Stimulated activated naive B cell treated with anti-CD40 and anti-IgM and Interleukin-4, amounts not matched to agents 10 μg/mL and 1 μg/mL and 100 μg/mL, for 72 hours (primary cell): ENCODE data around the gene BIRC3.

Experiments
- ATAC-seq, 2 donors: fragments of 150-1000 bp; cut with Tn5 transposase; replicated peaks; 2 replicates each; pipeline ENCODE4 v1.10.0; 2021; ENCODE audit warnings: moderate library complexity in 1 of 2
- DNase-seq: peaks from one replicate; pipeline ENCODE4 v3.0.0; 2021
- H3K27ac Mint-ChIP-seq: one replicate; pipeline ENCODE4 v1.8.0; 2022; ENCODE audit warnings: mild to moderate bottlenecking, mixed read lengths
- H3K27me3 Mint-ChIP-seq, 2 donors: one replicate each; pipeline ENCODE4 v1.8.0; 2022; ENCODE audit warnings: mixed read lengths in 2 of 2
- H3K36me3 Mint-ChIP-seq, 2 donors: one replicate each; pipeline ENCODE4 v1.8.0; 2022; ENCODE audit warnings: mixed read lengths in 2 of 2, mild to moderate bottlenecking in 1 of 2
- H3K4me1 Mint-ChIP-seq, 2 donors: one replicate each; pipeline ENCODE4 v1.8.0; 2022; ENCODE audit warnings: mixed read lengths in 2 of 2, mild to moderate bottlenecking in 1 of 2
- H3K4me3 Mint-ChIP-seq, 2 donors: one replicate each; pipeline ENCODE4 v1.8.0; 2022; ENCODE audit warnings: mild to moderate bottlenecking in 2 of 2, mixed read lengths in 2 of 2, moderate library complexity in 1 of 2
- H3K9me3 Mint-ChIP-seq, 2 donors: one replicate each; pipeline ENCODE4 v1.8.0; 2022; ENCODE audit warnings: mixed read lengths in 2 of 2, mild to moderate bottlenecking in 1 of 2

The BIRC3 gene

GRCh38 chr11:102317099-102317767 lies at the start of gene BIRC3:
Gene BIRC3, plus strand, starts transcription at chr11:102317484. Its CDS starts 7,026 bp downstream, at chr11:102324510.
- Mint-ChIP-seq H3K27ac (peak within 1 kb of the TSS; percentile 99), H3K36me3 (peaks cover 41 to 47% of the 10 kb centered on the region in 2 donors), H3K9me3 (no peaks in the 10 kb centered on the region), H3K4me1 (peaks cover 41 to 64% of the 10 kb centered on the region in 2 donors), H3K27me3 (peaks cover 0 to 4% of the 10 kb centered on the region in 2 donors), H3K4me3 (peak within 1 kb of the TSS; percentile 92 to 94)
- ATAC-seq (peak; percentile 86 to 89), DNase-seq (peak; percentile 98)

- H3K27me3 Mint-ChIP-seq: peaks cover 16 to 18% of the 10 kb centered on the region in 2 donors
- H3K4me3 Mint-ChIP-seq: peak overlapping the region; percentile 48 to 63
- ATAC-seq: no peak
- H3K9me3 Mint-ChIP-seq: no peaks in the 10 kb centered on the region
- H3K27ac Mint-ChIP-seq: no peak overlapping the region
- peaks cover 13 to 15% of the 10 kb centered on the region in 2 donors for H3K4me1 Mint-ChIP-seq
- DNase-seq: no peak
- H3K36me3 Mint-ChIP-seq: no peaks in the 10 kb centered on the region
Measured at GRCh38 chr11:102267609-102268008, 49.7 kb upstream of the BIRC3 start.

- Mint-ChIP-seq H3K27ac (peak overlapping the region; percentile 2), H3K9me3 (no peaks in the 10 kb centered on the region), H3K4me1 (peaks cover 13 to 15% of the 10 kb centered on the region in 2 donors), H3K27me3 (peaks cover 21 to 24% of the 10 kb centered on the region in 2 donors), H3K36me3 (no peaks in the 10 kb centered on the region), H3K4me3 (peak overlapping the region; percentile 77)
- ATAC-seq: peak; percentile 98 to 99
- peak; percentile 61 for DNase-seq
Measured at GRCh38 chr11:102268083-102268984, 49.0 kb upstream of the BIRC3 start.

GRCh38 chr11:102268985-102269470 lies 48.3 kb upstream of the BIRC3 start:
- Mint-ChIP-seq H3K36me3 (no peaks in the 10 kb centered on the region), H3K9me3 (no peaks in the 10 kb centered on the region), H3K4me3 (peak overlapping the region; percentile 77), H3K27me3 (peaks cover 22 to 26% of the 10 kb centered on the region in 2 donors), H3K4me1 (peaks cover 13 to 15% of the 10 kb centered on the region in 2 donors), H3K27ac (peak overlapping the region; percentile 2)
- no peak for ATAC-seq
- no peak for DNase-seq

- Mint-ChIP-seq H3K27ac (no peak overlapping the region), H3K4me1 (peaks cover 13 to 15% of the 10 kb centered on the region in 2 donors), H3K4me3 (no peak overlapping the region), H3K27me3 (peaks cover 29 to 33% of the 10 kb centered on the region in 2 donors), H3K36me3 (no peaks in the 10 kb centered on the region), H3K9me3 (no peaks in the 10 kb centered on the region)
- no peak for DNase-seq
- no peak for ATAC-seq
Measured at GRCh38 chr11:102269927-102270326, 47.4 kb upstream of the BIRC3 start.

GRCh38 chr11:102272047-102272824 lies 45.0 kb upstream of the BIRC3 start:
- Mint-ChIP-seq H3K4me3 (no peak overlapping the region), H3K27ac (no peak overlapping the region), H3K36me3 (no peaks in the 10 kb centered on the region), H3K4me1 (peaks cover 13 to 15% of the 10 kb centered on the region in 2 donors), H3K27me3 (peaks cover 43 to 54% of the 10 kb centered on the region in 2 donors), H3K9me3 (no peaks in the 10 kb centered on the region)
- DNase-seq: no peak
- ATAC-seq: no peak

GRCh38 chr11:102274628-102275027 lies 42.7 kb upstream of the BIRC3 start:
- Mint-ChIP-seq H3K4me1 (peaks cover 3% of the 10 kb centered on the region in 2 donors), H3K27ac (no peak overlapping the region), H3K27me3 (peaks cover 38 to 49% of the 10 kb centered on the region in 2 donors), H3K4me3 (no peak overlapping the region), H3K9me3 (no peaks in the 10 kb centered on the region), H3K36me3 (no peaks in the 10 kb centered on the region)
- DNase-seq (no peak), ATAC-seq (no peak)

- Mint-ChIP-seq H3K4me1 (peaks cover 6 to 7% of the 10 kb centered on the region in 2 donors), H3K27me3 (peaks cover 42 to 56% of the 10 kb centered on the region in 2 donors), H3K36me3 (no peaks in the 10 kb centered on the region), H3K9me3 (no peaks in the 10 kb centered on the region), H3K4me3 (no peak overlapping the region), H3K27ac (no peak overlapping the region)
- DNase-seq (no peak), ATAC-seq (no peak)
Measured at GRCh38 chr11:102276362-102276761, 40.9 kb upstream of the BIRC3 start.

GRCh38 chr11:102276783-102277182 lies 40.5 kb upstream of the BIRC3 start:
- no peak for DNase-seq
- peaks cover 38 to 56% of the 10 kb centered on the region in 2 donors for H3K27me3 Mint-ChIP-seq
- ATAC-seq: no peak
- H3K36me3 Mint-ChIP-seq: no peaks in the 10 kb centered on the region
- no peak overlapping the region for H3K4me3 Mint-ChIP-seq
- no peak overlapping the region for H3K27ac Mint-ChIP-seq
- H3K4me1 Mint-ChIP-seq: peaks cover 6 to 7% of the 10 kb centered on the region in 2 donors
- H3K9me3 Mint-ChIP-seq: no peaks in the 10 kb centered on the region

- Mint-ChIP-seq H3K27ac (no peak overlapping the region), H3K4me3 (peak overlapping the region; percentile 19 to 32), H3K9me3 (no peaks in the 10 kb centered on the region), H3K27me3 (peaks cover 20 to 41% of the 10 kb centered on the region in 2 donors), H3K36me3 (no peaks in the 10 kb centered on the region), H3K4me1 (peaks cover 6 to 7% of the 10 kb centered on the region in 2 donors)
- ATAC-seq (peak; percentile 70 to 74), DNase-seq (no peak)
Measured at GRCh38 chr11:102279641-102280170, 37.6 kb upstream of the BIRC3 start.

- Mint-ChIP-seq H3K27me3 (peaks cover 19 to 38% of the 10 kb centered on the region in 2 donors), H3K4me1 (peaks cover 6 to 7% of the 10 kb centered on the region in 2 donors), H3K4me3 (no peak overlapping the region), H3K36me3 (no peaks in the 10 kb centered on the region), H3K27ac (no peak overlapping the region), H3K9me3 (no peaks in the 10 kb centered on the region)
- ATAC-seq: no peak
- no peak for DNase-seq
Measured at GRCh38 chr11:102280245-102280833, 36.9 kb upstream of the BIRC3 start.

- Mint-ChIP-seq H3K4me1 (peaks cover 7 to 14% of the 10 kb centered on the region in 2 donors), H3K36me3 (no peaks in the 10 kb centered on the region), H3K27ac (no peak overlapping the region), H3K4me3 (no peak overlapping the region), H3K9me3 (no peaks in the 10 kb centered on the region), H3K27me3 (peaks cover 5 to 19% of the 10 kb centered on the region in 2 donors)
- ATAC-seq: no peak
- DNase-seq: no peak
Measured at GRCh38 chr11:102283116-102283485, 34.2 kb upstream of the BIRC3 start.

GRCh38 chr11:102284008-102284407 lies 33.3 kb upstream of the BIRC3 start:
- H3K9me3 Mint-ChIP-seq: no peaks in the 10 kb centered on the region
- no peak for DNase-seq
- no peak overlapping the region for H3K27ac Mint-ChIP-seq
- ATAC-seq: no peak
- H3K4me1 Mint-ChIP-seq: peaks cover 12 to 23% of the 10 kb centered on the region in 2 donors
- H3K36me3 Mint-ChIP-seq: no peaks in the 10 kb centered on the region
- peaks cover 5 to 19% of the 10 kb centered on the region in 2 donors for H3K27me3 Mint-ChIP-seq
- no peak overlapping the region for H3K4me3 Mint-ChIP-seq
